ENCODE data around the gene GRAMD2B.
"Not testable (repeated sequence)": the region's sequence is repeated elsewhere in the genome, so short reads cannot be mapped to it uniquely, and the experiment has no call there.

GRCh38 chr5:126439724-126440123, 16.5 kb downstream of the GRAMD2B start:
- TF ChIP-seq TEAD4 (IDR thresholded peaks at IDR 0.05; ENCODE audit: low read depth, low read length); POLR2A (IDR thresholded peaks at IDR 0.05; ENCODE audit: control extremely low read depth in 1 of 2, low read depth in 2 of 2, low read length in 2 of 2); RFX5 (IDR thresholded peaks at IDR 0.05; ENCODE audit: borderline replicate concordance, low read depth, low read length); CTCF (IDR thresholded peaks at IDR 0.05; ENCODE audit: control extremely low read depth in 1 of 3, insufficient read depth in 1 of 3, low read depth in 1 of 3, low read length in 3 of 3); HDAC6 (IDR thresholded peaks at IDR 0.05; ENCODE audit: low read depth, low read length); SP2 (IDR thresholded peaks at IDR 0.05; ENCODE audit: low read length); E2F6 (IDR thresholded peaks at IDR 0.05); USF2 (IDR thresholded peaks at IDR 0.05; ENCODE audit: low read length); JUND (IDR thresholded peaks at IDR 0.05; ENCODE audit: low read length); ZNF274 (IDR thresholded peaks at IDR 0.05; ENCODE audit: borderline replicate concordance, extremely low read depth, low read length); EP300 (IDR thresholded peaks at IDR 0.05; ENCODE audit: borderline replicate concordance in 1 of 2, low read depth in 2 of 2, low read length in 2 of 2); EZH2 (IDR thresholded peaks at IDR 0.05; ENCODE audit: low read depth, low read length, severe bottlenecking): not testable (repeated sequence)

Measured in H1 (cell line).